Vagina (tissue), 2 donors: Measurements from ENCODE around the gene HECW1. TPM values are rescaled to one million over a fixed set of nuclear protein-coding genes. Genes with fewer than 3 reads are reported as not detected.

ENCODE experiments used
- DNase-seq, 2 donors: peaks; one replicate each; pipeline ENCODE4 v3.0.0-alpha.2; 2017; ENCODE audit errors: extremely low spot score in 2 of 2
- H3K27ac ChIP-seq: fragments of 200-600 bp; sonication (generic); one replicate; pipeline ENCODE4 v1.5.1; 2019
- H3K27me3 ChIP-seq: fragments of 200-600 bp; sonication (generic); one replicate; pipeline ENCODE4 v1.5.1; 2019
- H3K36me3 ChIP-seq, 2 donors: fragments of 200-600 bp; sonication (generic); one replicate each; pipeline ENCODE4 v1.5.1; 2017 to 2019
- H3K4me1 ChIP-seq: fragments of 200-600 bp; sonication (generic); one replicate; pipeline ENCODE4 v1.5.1; 2019
- H3K4me3 ChIP-seq, 2 donors: fragments of 200-600 bp; sonication (generic); 1 replicate in 1 of 2; 2 replicates in 1 of 2; pipeline ENCODE4 v1.5.1; 2016 to 2019
- H3K9me3 ChIP-seq: fragments of 200-600 bp; sonication (generic); one replicate; pipeline ENCODE4 v1.5.1; 2019
- CTCF ChIP-seq, 3 experiments: fragments of 450-650 bp in 2 of 3; fragments of 200-600 bp in 1 of 3; sonication (generic) in 1 of 3; IDR thresholded peaks; one replicate each; pipeline ENCODE4 v1.5.1; 2017 to 2019; ENCODE audit warnings: antibody characterized with exemption in 3 of 3, mild to moderate bottlenecking in 2 of 3, moderate library complexity in 2 of 3
- POLR2A ChIP-seq, 2 donors: fragments of 450-650 bp; IDR thresholded peaks; one replicate each; pipeline ENCODE4 v1.6.1; 2017; ENCODE audit warnings: antibody characterized with exemption in 2 of 2, mild to moderate bottlenecking in 2 of 2, moderate library complexity in 2 of 2
- POLR2AphosphoS5 ChIP-seq, 2 donors: sonication (generic); formaldehyde crosslinking; IDR thresholded peaks; one replicate each; pipeline ENCODE4 v1.9.0; 2017; ENCODE audit warnings: antibody characterized with exemption in 2 of 2, mild to moderate bottlenecking in 2 of 2, low read depth in 1 of 2; ENCODE audit not compliant: insufficient read depth in 1 of 2
- intact Hi-C: fragments of 100-400 bp; cut with DNase I; formaldehyde crosslinking; loops from one replicate; pipeline ENCODE4 v1.15.1; 2023
- total RNA-seq: library from RNA; depleted of rRNA; stranded (reverse); fragments of >200 nt; gene quantifications from one replicate; pipeline ENCODE4 v1.2.3, GENCODE V29; 2016

The HECW1 gene
- total RNA-seq, 1 donor from 2014 or later, result 2.5 TPM

- H3K4me1 ChIP-seq, result no peaks in the 10 kb centered on the region
- DNase-seq, result no peak
- TF ChIP-seq POLR2AphosphoS5 (IDR thresholded peaks at IDR 0.05; ENCODE audit: insufficient read depth in 1 of 2, low read depth in 1 of 2), result no peak
- no peak for TF ChIP-seq CTCF (IDR thresholded peaks at IDR 0.05)
- TF ChIP-seq POLR2A (IDR thresholded peaks at IDR 0.05), result no peak
- intact Hi-C loops, result no loop called here
- no peak overlapping the region for H3K4me3 ChIP-seq
- H3K36me3 ChIP-seq, result no peaks in the 10 kb centered on the region
- no peaks in the 10 kb centered on the region for H3K27me3 ChIP-seq
- H3K27ac ChIP-seq, result no peak overlapping the region
- no peaks in the 10 kb centered on the region for H3K9me3 ChIP-seq
Observed at GRCh38 chr7:43438897-43439479, 326.5 kb downstream of the HECW1 start.

- Histone ChIP-seq H3K36me3 (no peaks in the 10 kb centered on the region), H3K27me3 (no peaks in the 10 kb centered on the region), H3K4me3 (no peak overlapping the region), H3K9me3 (no peaks in the 10 kb centered on the region), H3K4me1 (no peaks in the 10 kb centered on the region), H3K27ac (no peak overlapping the region)
- TF ChIP-seq POLR2A (IDR thresholded peaks at IDR 0.05) (no peak), POLR2AphosphoS5 (IDR thresholded peaks at IDR 0.05; ENCODE audit: insufficient read depth in 1 of 2, low read depth in 1 of 2) (no peak), CTCF (IDR thresholded peaks at IDR 0.05) (peak in 1 of 3 experiments; percentile 22)
- intact Hi-C loops, result loop anchor here (5.0 kb wide), 1 partner anchor 1163 kb away; no protein-coding TSS in a partner anchor
- no peak for DNase-seq
Observed at GRCh38 chr7:43439631-43440401, 327.4 kb downstream of the HECW1 start.

- Histone ChIP-seq H3K4me1 (no peaks in the 10 kb centered on the region), H3K27me3 (no peaks in the 10 kb centered on the region), H3K36me3 (no peaks in the 10 kb centered on the region), H3K4me3 (no peak overlapping the region), H3K27ac (no peak overlapping the region), H3K9me3 (no peaks in the 10 kb centered on the region)
- no peak for DNase-seq
- no peak for TF ChIP-seq POLR2A (IDR thresholded peaks at IDR 0.05)
- TF ChIP-seq POLR2AphosphoS5 (IDR thresholded peaks at IDR 0.05; ENCODE audit: insufficient read depth in 1 of 2, low read depth in 1 of 2), result no peak
- TF ChIP-seq CTCF (IDR thresholded peaks at IDR 0.05), result no peak
- intact Hi-C loops, result loop anchor here (5.0 kb wide), 1 partner anchor 1164 kb away; no protein-coding TSS in a partner anchor
Observed at GRCh38 chr7:43441231-43442130, 329.0 kb downstream of the HECW1 start.

GRCh38 chr7:43443381-43443780 lies 330.9 kb downstream of the HECW1 start:
- Histone ChIP-seq H3K4me1 (no peaks in the 10 kb centered on the region), H3K36me3 (no peaks in the 10 kb centered on the region), H3K27ac (no peak overlapping the region), H3K9me3 (no peaks in the 10 kb centered on the region), H3K27me3 (no peaks in the 10 kb centered on the region), H3K4me3 (no peak overlapping the region)
- intact Hi-C loops, result loop anchor here (5.0 kb wide), 1 partner anchor 1166 kb away; no protein-coding TSS in a partner anchor
- TF ChIP-seq POLR2A (IDR thresholded peaks at IDR 0.05), result no peak
- no peak for TF ChIP-seq POLR2AphosphoS5 (IDR thresholded peaks at IDR 0.05; ENCODE audit: insufficient read depth in 1 of 2, low read depth in 1 of 2)
- no peak for TF ChIP-seq CTCF (IDR thresholded peaks at IDR 0.05)
- DNase-seq, result no peak
